ENCODE results near the gene PAK6.

Gene PAK6

DNA sequence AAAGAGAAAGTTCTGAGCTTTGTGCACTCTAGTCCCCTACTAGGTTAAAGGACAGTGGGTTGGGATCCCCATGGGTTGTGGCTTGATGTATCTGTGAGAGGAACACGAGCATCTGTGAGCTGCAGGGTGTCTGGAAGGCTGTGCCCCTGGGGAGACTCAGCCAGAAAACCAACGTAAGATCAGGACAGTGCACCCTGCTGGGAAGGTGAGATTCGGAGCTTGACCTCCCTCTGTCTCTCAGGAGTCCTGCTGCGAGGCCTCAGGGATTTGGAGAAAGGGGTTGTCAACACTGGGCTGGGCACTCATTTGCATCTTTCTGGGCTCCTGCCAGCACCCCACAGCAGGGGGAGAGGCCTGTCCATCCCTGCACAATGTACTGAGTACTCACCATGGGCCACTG lies 28.8 kb downstream of the PAK6 start:
- no peaks in the 10 kb centered on the region for H3K4me1 ChIP-seq (ENCODE audit: control insufficient read depth, low read length)
- H3K79me2 ChIP-seq (ENCODE audit: control insufficient read depth, low read length), result no peaks in the 10 kb centered on the region
- TF ChIP-seq EZH2phosphoT487 (IDR thresholded peaks at IDR 0.05; ENCODE audit: borderline replicate concordance, low read length), result no peak
- TF ChIP-seq, protein P1, sequence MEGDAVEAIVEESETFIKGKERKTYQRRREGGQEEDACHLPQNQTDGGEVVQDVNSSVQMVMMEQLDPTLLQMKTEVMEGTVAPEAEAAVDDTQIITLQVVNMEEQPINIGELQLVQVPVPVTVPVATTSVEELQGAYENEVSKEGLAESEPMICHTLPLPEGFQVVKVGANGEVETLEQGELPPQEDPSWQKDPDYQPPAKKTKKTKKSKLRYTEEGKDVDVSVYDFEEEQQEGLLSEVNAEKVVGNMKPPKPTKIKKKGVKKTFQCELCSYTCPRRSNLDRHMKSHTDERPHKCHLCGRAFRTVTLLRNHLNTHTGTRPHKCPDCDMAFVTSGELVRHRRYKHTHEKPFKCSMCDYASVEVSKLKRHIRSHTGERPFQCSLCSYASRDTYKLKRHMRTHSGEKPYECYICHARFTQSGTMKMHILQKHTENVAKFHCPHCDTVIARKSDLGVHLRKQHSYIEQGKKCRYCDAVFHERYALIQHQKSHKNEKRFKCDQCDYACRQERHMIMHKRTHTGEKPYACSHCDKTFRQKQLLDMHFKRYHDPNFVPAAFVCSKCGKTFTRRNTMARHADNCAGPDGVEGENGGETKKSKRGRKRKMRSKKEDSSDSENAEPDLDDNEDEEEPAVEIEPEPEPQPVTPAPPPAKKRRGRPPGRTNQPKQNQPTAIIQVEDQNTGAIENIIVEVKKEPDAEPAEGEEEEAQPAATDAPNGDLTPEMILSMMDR (IDR thresholded peaks at IDR 0.05; ENCODE audit: low read depth, low read length, poor library complexity, severe bottlenecking), result no peak
- no peaks in the 10 kb centered on the region for H4K20me1 ChIP-seq (ENCODE audit: control insufficient read depth, insufficient read depth, low read depth, low read length)
- no peak overlapping the region for H3K27ac ChIP-seq (ENCODE audit: low read depth, low read length)
- no peaks in the 10 kb centered on the region for H3K36me3 ChIP-seq (ENCODE audit: control insufficient read depth, low read length)
- H3K4me2 ChIP-seq (ENCODE audit: low read length), result no peak overlapping the region
- no peaks in the 10 kb centered on the region for H3K9me2 ChIP-seq (replicated peaks; ENCODE audit: control insufficient read depth, low read length)
- no peaks in the 10 kb centered on the region for H3F3A ChIP-seq (ENCODE audit: control insufficient read depth, insufficient read depth)
- no peak overlapping the region for H3K4me3 ChIP-seq (ENCODE audit: low read length)
- H3K9me3 ChIP-seq (ENCODE audit: control insufficient read depth, insufficient read depth, low read length), result no peaks in the 10 kb centered on the region
- H3K27me3 ChIP-seq (ENCODE audit: control insufficient read depth, low read length), result peaks cover 16% of the 10 kb centered on the region

DNA sequence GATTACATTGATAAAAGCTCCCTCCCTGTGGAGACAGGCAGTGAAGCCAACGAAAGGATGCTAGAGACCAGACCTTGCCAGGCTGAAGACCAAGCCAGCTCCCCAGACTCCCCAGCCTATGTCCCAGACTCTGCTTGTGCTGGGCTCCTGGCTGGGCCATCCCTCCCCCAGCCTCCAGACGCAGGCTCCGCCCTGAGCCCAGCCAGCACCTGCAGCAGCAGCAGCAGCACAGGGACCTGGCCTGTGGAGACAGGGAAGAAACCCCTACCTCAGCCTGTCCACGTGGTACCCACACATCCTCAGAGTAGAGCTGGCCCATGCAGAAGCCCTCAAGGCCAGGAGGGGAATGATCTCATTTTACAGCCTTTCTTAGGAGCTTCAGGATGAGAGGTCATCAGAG lies 30.7 kb downstream of the PAK6 start:
- Histone ChIP-seq H3K4me3 (ENCODE audit: low read length) (no peak overlapping the region), H3K36me3 (ENCODE audit: control insufficient read depth, low read length) (no peaks in the 10 kb centered on the region), H3K79me2 (ENCODE audit: control insufficient read depth, low read length) (no peaks in the 10 kb centered on the region), H3K9me3 (ENCODE audit: control insufficient read depth, insufficient read depth, low read length) (no peaks in the 10 kb centered on the region), H4K20me1 (ENCODE audit: control insufficient read depth, insufficient read depth, low read depth, low read length) (no peaks in the 10 kb centered on the region), H3K27me3 (ENCODE audit: control insufficient read depth, low read length) (peaks cover 6% of the 10 kb centered on the region; the same call in 1 of the 2 replicates), H3F3A (ENCODE audit: control insufficient read depth, insufficient read depth) (no peaks in the 10 kb centered on the region), H3K27ac (ENCODE audit: low read depth, low read length) (no peak overlapping the region), H3K9me2 (replicated peaks; ENCODE audit: control insufficient read depth, low read length) (no peaks in the 10 kb centered on the region), H3K4me2 (ENCODE audit: low read length) (no peak overlapping the region), H3K4me1 (ENCODE audit: control insufficient read depth, low read length) (no peaks in the 10 kb centered on the region)
- TF ChIP-seq EZH2phosphoT487 (IDR thresholded peaks at IDR 0.05; ENCODE audit: borderline replicate concordance, low read length), result no peak
- TF ChIP-seq, protein P1 (IDR thresholded peaks at IDR 0.05; ENCODE audit: low read depth, low read length, poor library complexity, severe bottlenecking), result no peak

DNA sequence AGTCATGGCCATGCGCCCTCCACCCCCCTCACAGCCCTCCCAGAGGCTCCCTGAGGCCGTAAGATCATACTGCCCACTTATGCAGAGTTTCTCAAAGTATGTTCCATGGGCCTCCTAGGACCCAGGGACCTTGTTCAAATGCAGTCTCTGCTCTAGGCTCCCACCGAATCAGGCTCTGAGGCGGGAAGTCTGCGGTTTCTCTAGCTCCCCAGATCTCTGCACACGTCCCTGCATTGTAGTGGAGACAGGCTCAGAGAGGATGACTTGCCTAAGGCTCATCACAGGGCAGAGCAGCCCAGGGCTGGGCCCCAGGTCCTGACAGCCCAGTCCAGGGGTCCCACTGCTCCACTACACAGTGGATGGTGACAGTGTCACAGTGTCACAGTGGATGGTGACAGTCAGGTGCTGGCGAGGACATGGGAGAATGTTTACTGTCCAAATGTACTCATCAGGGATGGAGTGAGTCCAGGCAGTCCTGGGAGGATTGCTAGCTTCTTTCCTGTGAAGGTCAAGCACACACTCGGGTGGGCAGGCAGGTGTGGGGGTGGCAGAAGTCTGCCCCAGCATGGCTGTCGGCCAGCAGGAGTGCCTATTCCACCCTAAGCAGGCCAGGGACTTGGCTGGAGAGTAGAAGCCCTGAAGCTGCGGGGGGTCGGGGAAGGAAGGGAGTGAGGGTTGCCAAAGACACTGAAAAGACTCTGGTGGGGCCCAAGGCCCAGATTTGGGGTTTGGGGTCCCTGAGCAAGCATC lies 31.6 kb downstream of the PAK6 start:
- Histone ChIP-seq H3K27me3 (ENCODE audit: control insufficient read depth, low read length) (peaks cover 6% of the 10 kb centered on the region; the same call in 1 of the 2 replicates), H3K79me2 (ENCODE audit: control insufficient read depth, low read length) (no peaks in the 10 kb centered on the region), H4K20me1 (ENCODE audit: control insufficient read depth, insufficient read depth, low read depth, low read length) (no peaks in the 10 kb centered on the region), H3F3A (ENCODE audit: control insufficient read depth, insufficient read depth) (no peaks in the 10 kb centered on the region), H3K36me3 (ENCODE audit: control insufficient read depth, low read length) (no peaks in the 10 kb centered on the region), H3K4me1 (ENCODE audit: control insufficient read depth, low read length) (peaks cover 3% of the 10 kb centered on the region; the same call in 1 of the 2 replicates), H3K4me2 (ENCODE audit: low read length) (no peak overlapping the region), H3K9me3 (ENCODE audit: control insufficient read depth, insufficient read depth, low read length) (no peaks in the 10 kb centered on the region), H3K27ac (ENCODE audit: low read depth, low read length) (no peak overlapping the region), H3K9me2 (replicated peaks; ENCODE audit: control insufficient read depth, low read length) (no peaks in the 10 kb centered on the region), H3K4me3 (ENCODE audit: low read length) (no peak overlapping the region)
- no peak for TF ChIP-seq EZH2phosphoT487 (IDR thresholded peaks at IDR 0.05; ENCODE audit: borderline replicate concordance, low read length)
- TF ChIP-seq, protein P1 (IDR thresholded peaks at IDR 0.05; ENCODE audit: low read depth, low read length, poor library complexity, severe bottlenecking), result no peak
